BE2C (cell line): Measurements from ENCODE around the gene EIF2A.

ENCODE experiments used
- DNase-seq: peaks from one replicate; pipeline ENCODE4 v3.0.0-alpha.2; 2020
- H3K27me3 ChIP-seq: fragments of 250-450 bp; sonication (Bioruptor Pico); 2 replicates; pipeline ENCODE4 v1.5.1; 2020; ENCODE audit warnings: mild to moderate bottlenecking
- H3K36me3 ChIP-seq: fragments of 250-450 bp; sonication (Bioruptor Pico); 2 replicates; pipeline ENCODE4 v1.5.1; 2020; ENCODE audit warnings: mild to moderate bottlenecking
- H3K4me1 ChIP-seq: fragments of 250-450 bp; sonication (Bioruptor Pico); 2 replicates; pipeline ENCODE4 v1.5.1; 2020
- H3K4me3 ChIP-seq: 2 replicates; pipeline ENCODE4 v1.5.1; 2011; ENCODE audit warnings: low read depth, low read length
- H3K9me3 ChIP-seq: fragments of 250-450 bp; sonication (Bioruptor Pico); 2 replicates; pipeline ENCODE4 v1.5.1; 2020
- CTCF ChIP-seq: IDR thresholded peaks from 2 replicates; pipeline ENCODE4 v1.5.1; 2012; ENCODE audit warnings: mild to moderate bottlenecking, low read depth, low read length

The EIF2A gene

GRCh38 chr3:150538324-150539208, 8.0 kb upstream of the EIF2A start:
- TF ChIP-seq CTCF: no peak
- Histone ChIP-seq H3K27me3 (no peaks in the 10 kb centered on the region), H3K9me3 (no peaks in the 10 kb centered on the region), H3K4me1 (no peaks in the 10 kb centered on the region), H3K4me3 (no peak overlapping the region), H3K36me3 (peaks cover 6% of the 10 kb centered on the region)
- no peak for DNase-seq

GRCh38 chr3:150540297-150540696, 6.3 kb upstream of the EIF2A start:
- no peak overlapping the region for H3K4me3 ChIP-seq
- TF ChIP-seq CTCF: no peak
- H3K36me3 ChIP-seq: peaks cover 13% of the 10 kb centered on the region
- no peak for DNase-seq
- H3K4me1 ChIP-seq: no peaks in the 10 kb centered on the region; the same call in 1 of the 2 replicates
- no peaks in the 10 kb centered on the region for H3K9me3 ChIP-seq
- H3K27me3 ChIP-seq: no peaks in the 10 kb centered on the region

- no peaks in the 10 kb centered on the region for H3K9me3 ChIP-seq
Measured at GRCh38 chr3:150540991-150541390, 5.6 kb upstream of the EIF2A start.

GRCh38 chr3:150543128-150543527, 3.5 kb upstream of the EIF2A start:
- TF ChIP-seq CTCF: no peak
- Histone ChIP-seq H3K27me3 (no peaks in the 10 kb centered on the region), H3K4me1 (no peaks in the 10 kb centered on the region; the same call in 1 of the 2 replicates), H3K36me3 (peaks cover 13% of the 10 kb centered on the region), H3K9me3 (no peaks in the 10 kb centered on the region), H3K4me3 (no peak overlapping the region)
- no peak for DNase-seq

More at GRCh38 chr3:150540991-150541390, 5.6 kb upstream of the EIF2A start:
- H3K27me3 ChIP-seq: no peaks in the 10 kb centered on the region
- H3K36me3 ChIP-seq: peaks cover 13% of the 10 kb centered on the region
- no peaks in the 10 kb centered on the region; the same call in 1 of the 2 replicates for H3K4me1 ChIP-seq
- H3K4me3 ChIP-seq: no peak overlapping the region
- no peak for TF ChIP-seq CTCF
- no peak for DNase-seq

GRCh38 chr3:150543531-150543930, 3.1 kb upstream of the EIF2A start:
- peaks cover 13% of the 10 kb centered on the region for H3K36me3 ChIP-seq
- no peaks in the 10 kb centered on the region for H3K9me3 ChIP-seq
- TF ChIP-seq CTCF: no peak
- no peaks in the 10 kb centered on the region for H3K27me3 ChIP-seq
- DNase-seq: no peak
- no peaks in the 10 kb centered on the region; the same call in 1 of the 2 replicates for H3K4me1 ChIP-seq
- H3K4me3 ChIP-seq: no peak overlapping the region

GRCh38 chr3:150544041-150544440, 2.5 kb upstream of the EIF2A start:
- H3K36me3 ChIP-seq: peaks cover 13% of the 10 kb centered on the region
- H3K4me1 ChIP-seq: no peaks in the 10 kb centered on the region; the same call in 1 of the 2 replicates
- no peaks in the 10 kb centered on the region for H3K27me3 ChIP-seq
- TF ChIP-seq CTCF: no peak
- no peaks in the 10 kb centered on the region for H3K9me3 ChIP-seq
- DNase-seq: no peak
- H3K4me3 ChIP-seq: peak overlapping the region; percentile 77
